ENCODE data around the gene PSME3.

- TF ChIP-seq CTCF (IDR thresholded peaks at IDR 0.05) (no peak), POLR2A (IDR thresholded peaks at IDR 0.05) (no peak)
Observed at GRCh38 chr17:42878123-42878880, 45.1 kb downstream of the PSME3 start.
